PFSK-1 (cell line): Measurements from ENCODE around the gene RPLP2.

ENCODE experiments used
- FOXP2 ChIP-seq: optimal IDR thresholded peaks from 2 replicates; pipeline ENCODE3; 2011; ENCODE audit warnings: borderline replicate concordance, control low read depth, inconsistent platforms; ENCODE audit not compliant: insufficient read depth; ENCODE audit errors: extremely low read length, extremely low read depth
- POLR2AphosphoS5 ChIP-seq: IDR thresholded peaks from 2 replicates; pipeline ENCODE4 v1.6.1; 2012; ENCODE audit warnings: low read depth, mild to moderate bottlenecking, control low read depth, low read length, moderate library complexity
- SIN3A ChIP-seq: IDR thresholded peaks from 2 replicates; pipeline ENCODE4 v1.6.1; 2012; ENCODE audit warnings: mild to moderate bottlenecking, low read length, moderate library complexity, borderline replicate concordance; ENCODE audit not compliant: insufficient read depth
- TAF1 ChIP-seq: IDR thresholded peaks from 2 replicates; pipeline ENCODE4 v1.6.1; 2012; ENCODE audit warnings: low read length, control low read depth, borderline replicate concordance; ENCODE audit not compliant: insufficient read depth
- TF ChIP-seq, protein P1 (sequence below), 2 experiments: IDR thresholded peaks; 2 replicates each; pipeline versions ENCODE4 v1.6.1 to v1.8.0; 2011 to 2012; ENCODE audit warnings: low read depth in 2 of 2, low read length in 2 of 2, control low read depth in 1 of 2, inconsistent platforms in 1 of 2, mild to moderate bottlenecking in 1 of 2, moderate library complexity in 1 of 2; ENCODE audit not compliant: insufficient read depth in 1 of 2

RPLP2 gene

DNA sequence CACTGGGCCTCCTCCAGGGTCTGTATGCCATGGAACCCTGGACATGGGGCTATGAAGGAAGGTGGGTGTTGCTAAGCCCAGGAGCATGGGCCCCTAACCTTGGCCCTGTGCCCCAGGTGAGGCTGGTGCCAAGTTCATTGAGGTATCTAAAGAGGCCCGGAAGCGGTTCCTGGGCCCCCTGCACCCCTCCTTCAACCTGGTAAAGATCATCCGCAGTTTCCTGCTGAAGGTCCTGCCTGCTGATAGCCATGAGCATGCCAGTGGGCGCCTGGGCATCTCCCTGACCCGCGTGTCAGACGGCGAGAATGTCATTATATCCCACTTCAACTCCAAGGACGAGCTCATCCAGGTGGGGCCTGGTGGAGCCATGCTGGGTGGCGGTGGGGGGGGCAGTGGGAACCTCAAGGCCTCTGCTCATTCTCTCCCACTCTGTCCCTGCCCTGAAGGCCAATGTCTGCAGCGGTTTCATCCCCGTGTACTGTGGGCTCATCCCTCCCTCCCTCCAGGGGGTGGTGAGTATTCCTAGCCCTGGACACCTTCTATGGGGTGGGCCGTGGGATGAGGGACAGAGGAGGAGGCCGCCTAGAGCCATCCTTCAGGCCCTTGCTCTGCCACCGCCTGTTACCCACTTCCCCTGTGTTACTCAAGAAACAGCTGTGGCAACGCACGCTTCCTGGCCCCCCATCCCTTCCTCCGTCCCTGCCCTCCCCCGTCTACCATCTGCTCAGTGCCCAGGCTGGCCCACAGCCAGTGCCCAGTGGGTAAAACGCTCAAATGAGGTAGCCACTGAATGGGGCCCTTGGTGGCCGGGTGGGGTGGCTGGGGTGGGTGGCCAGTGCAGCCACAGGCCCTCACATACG lies 12.0 kb downstream of the RPLP2 start:
- TF ChIP-seq POLR2AphosphoS5 (no peak), FOXP2 (no peak), TAF1 (no peak), SIN3A (no peak)

DNA sequence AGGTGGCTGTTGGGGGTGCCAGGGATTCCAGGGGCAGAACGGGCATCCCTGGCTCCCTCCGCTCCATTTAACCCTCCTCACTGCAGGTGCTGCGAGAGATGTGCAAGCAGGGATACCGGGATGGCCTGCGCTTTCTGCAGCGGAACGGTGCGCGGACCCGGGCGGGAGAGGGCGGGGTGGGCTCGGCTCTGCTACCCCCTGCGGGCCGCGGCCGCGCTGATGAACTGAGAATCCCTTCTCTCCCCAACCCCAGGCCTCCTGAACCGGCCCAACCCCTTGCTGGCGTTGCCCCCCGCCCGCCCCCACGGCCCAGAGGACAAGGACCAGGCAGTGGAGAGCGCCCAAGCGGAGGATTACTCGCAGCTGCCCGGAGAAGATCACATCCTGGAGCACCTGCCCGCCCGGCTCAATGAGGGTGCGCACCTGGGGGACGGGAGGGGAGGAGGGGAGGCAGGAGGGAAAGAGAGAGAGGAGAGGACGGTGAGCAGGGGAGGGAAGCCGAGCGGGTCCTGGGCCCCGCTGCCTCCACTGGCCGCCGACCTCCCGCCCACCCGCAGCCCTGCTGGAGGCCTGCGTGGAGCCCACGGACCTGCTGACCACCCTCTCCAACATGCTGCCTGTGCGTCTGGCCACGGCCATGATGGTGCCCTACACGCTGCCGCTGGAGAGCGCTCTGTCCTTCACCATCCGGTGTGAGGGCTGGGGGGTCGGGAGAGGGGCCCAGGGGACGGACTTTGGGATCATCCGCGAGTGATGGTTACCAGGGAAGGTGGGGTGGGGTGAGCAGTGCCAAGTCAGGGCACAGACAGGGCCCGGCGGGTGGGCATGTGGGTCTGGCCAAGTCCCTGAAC lies 13.9 kb downstream of the RPLP2 start:
- TF ChIP-seq POLR2AphosphoS5: no peak
- TF ChIP-seq SIN3A: no peak
- no peak for TF ChIP-seq TAF1
- TF ChIP-seq, protein P1, sequence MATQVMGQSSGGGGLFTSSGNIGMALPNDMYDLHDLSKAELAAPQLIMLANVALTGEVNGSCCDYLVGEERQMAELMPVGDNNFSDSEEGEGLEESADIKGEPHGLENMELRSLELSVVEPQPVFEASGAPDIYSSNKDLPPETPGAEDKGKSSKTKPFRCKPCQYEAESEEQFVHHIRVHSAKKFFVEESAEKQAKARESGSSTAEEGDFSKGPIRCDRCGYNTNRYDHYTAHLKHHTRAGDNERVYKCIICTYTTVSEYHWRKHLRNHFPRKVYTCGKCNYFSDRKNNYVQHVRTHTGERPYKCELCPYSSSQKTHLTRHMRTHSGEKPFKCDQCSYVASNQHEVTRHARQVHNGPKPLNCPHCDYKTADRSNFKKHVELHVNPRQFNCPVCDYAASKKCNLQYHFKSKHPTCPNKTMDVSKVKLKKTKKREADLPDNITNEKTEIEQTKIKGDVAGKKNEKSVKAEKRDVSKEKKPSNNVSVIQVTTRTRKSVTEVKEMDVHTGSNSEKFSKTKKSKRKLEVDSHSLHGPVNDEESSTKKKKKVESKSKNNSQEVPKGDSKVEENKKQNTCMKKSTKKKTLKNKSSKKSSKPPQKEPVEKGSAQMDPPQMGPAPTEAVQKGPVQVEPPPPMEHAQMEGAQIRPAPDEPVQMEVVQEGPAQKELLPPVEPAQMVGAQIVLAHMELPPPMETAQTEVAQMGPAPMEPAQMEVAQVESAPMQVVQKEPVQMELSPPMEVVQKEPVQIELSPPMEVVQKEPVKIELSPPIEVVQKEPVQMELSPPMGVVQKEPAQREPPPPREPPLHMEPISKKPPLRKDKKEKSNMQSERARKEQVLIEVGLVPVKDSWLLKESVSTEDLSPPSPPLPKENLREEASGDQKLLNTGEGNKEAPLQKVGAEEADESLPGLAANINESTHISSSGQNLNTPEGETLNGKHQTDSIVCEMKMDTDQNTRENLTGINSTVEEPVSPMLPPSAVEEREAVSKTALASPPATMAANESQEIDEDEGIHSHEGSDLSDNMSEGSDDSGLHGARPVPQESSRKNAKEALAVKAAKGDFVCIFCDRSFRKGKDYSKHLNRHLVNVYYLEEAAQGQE (IDR thresholded peaks at IDR 0.05; ENCODE audit: insufficient read depth in 1 of 2, low read depth in 2 of 2, low read length in 2 of 2): no peak
- TF ChIP-seq FOXP2: no peak

- TF ChIP-seq TAF1 (no peak), SIN3A (no peak), FOXP2 (no peak), POLR2AphosphoS5 (no peak)
- TF ChIP-seq, protein P1 (IDR thresholded peaks at IDR 0.05; ENCODE audit: insufficient read depth in 1 of 2, low read depth in 2 of 2, low read length in 2 of 2): no peak
These were observed 14.6 kb downstream of the RPLP2 start for GRCh38 chr11:824292-824880.

DNA sequence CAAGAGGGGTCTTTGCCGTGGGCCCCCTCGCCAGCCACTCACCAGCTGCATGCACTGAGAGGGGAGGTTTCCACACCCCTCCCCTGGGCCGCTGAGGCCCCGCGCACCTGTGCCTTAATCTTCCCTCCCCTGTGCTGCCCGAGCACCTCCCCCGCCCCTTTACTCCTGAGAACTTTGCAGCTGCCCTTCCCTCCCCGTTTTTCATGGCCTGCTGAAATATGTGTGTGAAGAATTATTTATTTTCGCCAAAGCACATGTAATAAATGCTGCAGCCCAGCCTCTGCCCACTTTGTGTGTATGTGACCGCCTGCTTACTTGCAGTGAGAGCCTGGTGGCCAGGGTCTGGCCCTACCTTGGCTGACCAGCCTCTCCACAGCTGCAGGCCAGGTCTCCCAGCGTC lies 15.2 kb downstream of the RPLP2 start:
- TF ChIP-seq FOXP2 (no peak), TAF1 (no peak), POLR2AphosphoS5 (no peak), SIN3A (no peak)
- TF ChIP-seq, protein P1 (IDR thresholded peaks at IDR 0.05; ENCODE audit: insufficient read depth in 1 of 2, low read depth in 2 of 2, low read length in 2 of 2): no peak
